ENCODE measurements around the gene RUBCNL. TPM values are rescaled to one million over a fixed set of nuclear protein-coding genes. Genes with fewer than 3 reads are reported as not detected.

RUBCNL gene
- total RNA-seq, 1 experiment from 2014 or later, result 1.9 TPM

- H3K4me1 Mint-ChIP-seq, result peaks cover 5% of the 10 kb centered on the region; the same call in 1 of the 2 replicates
- no peak for ATAC-seq
- peaks cover 17% of the 10 kb centered on the region for H3K9me3 Mint-ChIP-seq
- H3K27me3 Mint-ChIP-seq (ENCODE audit: low read depth), result no peaks in the 10 kb centered on the region; the same call in 1 of the 2 replicates
- no peaks in the 10 kb centered on the region; the same call in 1 of the 2 replicates for H3K36me3 Mint-ChIP-seq
- ChIA-PET CTCF (no interaction called here), POLR2A (no interaction called here)
- no peak for DNase-seq (ENCODE audit: low spot score)
- no peak overlapping the region for H3K4me3 Mint-ChIP-seq
- no peak overlapping the region for H3K27ac Mint-ChIP-seq
- no peak for TF ChIP-seq HMGA2 (CRISPR knock-in tag; IDR thresholded peaks at IDR 0.05)
- TF ChIP-seq ZNF396 (CRISPR knock-in tag; IDR thresholded peaks at IDR 0.05; ENCODE audit: borderline replicate concordance), result no peak
- no peak for TF ChIP-seq ESRRA (CRISPR knock-in tag; IDR thresholded peaks at IDR 0.05; ENCODE audit: borderline replicate concordance)
- no peak for TF ChIP-seq ZNF219 (CRISPR knock-in tag; IDR thresholded peaks at IDR 0.05; ENCODE audit: borderline replicate concordance)
- no peak for TF ChIP-seq SMAD4 (CRISPR knock-in tag; IDR thresholded peaks at IDR 0.05)
- TF ChIP-seq PREB (CRISPR knock-in tag; IDR thresholded peaks at IDR 0.05; ENCODE audit: borderline replicate concordance), result no peak
- no peak for TF ChIP-seq ELF4 (CRISPR knock-in tag; IDR thresholded peaks at IDR 0.05; ENCODE audit: low read depth)
Measured at GRCh38 chr13:46337700-46338099, 49.4 kb downstream of the RUBCNL start.

- Mint-ChIP-seq H3K9me3 (peaks cover 17% of the 10 kb centered on the region), H3K36me3 (no peaks in the 10 kb centered on the region; the same call in 1 of the 2 replicates), H3K27ac (no peak overlapping the region), H3K27me3 (ENCODE audit: low read depth) (no peaks in the 10 kb centered on the region; the same call in 1 of the 2 replicates), H3K4me1 (peaks cover 5% of the 10 kb centered on the region; the same call in 1 of the 2 replicates), H3K4me3 (no peak overlapping the region)
- DNase-seq (ENCODE audit: low spot score), result no peak
- no peak for ATAC-seq
- ChIA-PET POLR2A (no interaction called here), CTCF (no interaction called here)
- TF ChIP-seq ZNF263 (CRISPR knock-in tag; IDR thresholded peaks at IDR 0.05; ENCODE audit: low read depth) (no peak), E2F5 (CRISPR knock-in tag; IDR thresholded peaks at IDR 0.05) (no peak), CDX4 (CRISPR knock-in tag; IDR thresholded peaks at IDR 0.05; ENCODE audit: borderline replicate concordance) (no peak), CTCF (IDR thresholded peaks at IDR 0.05) (no peak), RORB (CRISPR knock-in tag; IDR thresholded peaks at IDR 0.05) (no peak), ZNF512 (CRISPR knock-in tag; IDR thresholded peaks at IDR 0.05; ENCODE audit: borderline replicate concordance) (no peak), RELA (CRISPR knock-in tag; IDR thresholded peaks at IDR 0.05; ENCODE audit: borderline replicate concordance) (no peak), HMGXB4 (CRISPR knock-in tag; IDR thresholded peaks at IDR 0.05) (no peak), CBFB (CRISPR knock-in tag; IDR thresholded peaks at IDR 0.05; ENCODE audit: low read depth) (no peak), AFF4 (CRISPR knock-in tag; IDR thresholded peaks at IDR 0.05; ENCODE audit: borderline replicate concordance) (no peak), TP53 (CRISPR knock-in tag; IDR thresholded peaks at IDR 0.05) (no peak), OVOL2 (CRISPR knock-in tag; IDR thresholded peaks at IDR 0.05; ENCODE audit: borderline replicate concordance) (no peak), FOXP4 (CRISPR knock-in tag; IDR thresholded peaks at IDR 0.05) (no peak)
Measured at GRCh38 chr13:46334035-46334822, 52.8 kb downstream of the RUBCNL start.

All from WTC11 (cell line).